Activated CD8-positive, alpha-beta memory T cell treated with anti-CD3 and anti-CD28 coated beads, Interleukin-2, amount 50 U/mL, for 1 hour (primary cell): Measurements from ENCODE around the gene ADSS1.

Experiments used
- DNase-seq: peaks from one replicate; pipeline ENCODE4 v3.0.0-alpha.2; 2020; ENCODE audit errors: extremely low read depth

Gene ADSS1

DNA sequence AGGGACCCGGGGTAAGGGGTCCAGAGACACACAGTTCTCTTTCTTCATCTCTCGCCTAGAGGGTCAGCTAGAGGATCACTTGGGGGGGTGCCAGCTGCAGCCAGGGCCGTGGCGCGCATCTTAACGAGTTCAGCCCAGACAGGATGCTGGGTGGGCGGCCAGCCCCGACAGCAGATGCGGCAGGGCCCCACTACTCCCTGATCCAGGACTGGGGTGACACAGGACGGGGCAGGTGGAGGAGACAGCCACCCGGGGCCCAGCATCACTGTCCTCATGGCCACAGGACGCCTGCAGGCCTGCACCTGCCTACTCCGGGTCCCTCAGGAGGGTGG is 58.7 kb downstream of the ADSS1 start:
- DNase-seq: no peak

DNA sequence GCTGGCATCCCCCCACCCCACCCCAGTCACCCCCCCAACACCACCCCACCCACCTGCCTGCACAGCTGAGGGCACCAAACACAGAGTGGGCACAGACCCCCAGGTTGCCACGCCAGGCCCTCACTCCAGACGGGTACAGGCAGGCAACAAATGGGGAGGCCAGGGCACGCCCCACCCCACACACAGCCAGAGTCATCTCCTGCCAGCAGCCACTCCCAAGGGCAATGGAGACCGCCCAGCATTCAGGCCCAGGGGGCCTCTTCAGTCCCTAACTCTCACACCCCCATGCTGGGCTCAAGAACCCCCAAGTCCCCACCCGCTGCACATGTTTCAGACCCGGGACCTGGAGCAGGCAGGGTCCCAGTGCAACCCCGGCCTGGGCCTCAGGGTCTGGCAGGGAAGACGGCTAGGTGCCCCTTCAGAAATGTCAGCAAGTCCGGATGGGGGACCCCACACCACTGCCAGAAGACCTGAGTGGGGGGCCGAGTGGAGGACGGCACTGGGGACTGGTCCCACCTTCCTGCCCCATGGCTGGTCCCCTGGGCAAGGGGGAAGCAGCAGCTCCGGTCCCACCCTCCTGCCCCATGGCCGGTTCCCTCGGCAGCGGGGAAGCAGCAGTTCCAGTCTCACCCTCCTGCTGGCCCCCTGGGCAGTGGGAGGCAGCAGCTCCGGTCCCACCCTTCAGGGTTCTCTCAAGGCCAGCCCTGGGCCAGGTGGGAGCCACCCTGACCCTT is 59.6 kb downstream of the ADSS1 start:
- DNase-seq: no peak

DNA sequence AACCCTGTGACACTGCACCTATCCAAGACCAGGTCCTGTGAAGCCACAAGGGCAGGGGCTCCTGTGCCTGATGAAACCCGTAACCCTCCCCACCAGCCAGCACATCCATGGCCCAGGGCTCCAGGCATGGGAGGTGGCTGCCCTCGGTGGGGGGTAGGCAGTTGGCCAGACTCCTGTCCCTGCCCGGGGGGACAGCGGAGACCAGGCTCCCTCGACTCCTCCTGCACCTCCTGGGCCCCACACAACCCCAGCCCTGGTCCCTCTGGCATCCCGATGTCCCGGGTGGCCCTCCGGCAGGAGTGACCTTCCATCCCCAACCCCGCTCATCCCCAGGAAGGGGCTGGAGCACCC is 60.2 kb downstream of the ADSS1 start:
- DNase-seq: no peak

DNA sequence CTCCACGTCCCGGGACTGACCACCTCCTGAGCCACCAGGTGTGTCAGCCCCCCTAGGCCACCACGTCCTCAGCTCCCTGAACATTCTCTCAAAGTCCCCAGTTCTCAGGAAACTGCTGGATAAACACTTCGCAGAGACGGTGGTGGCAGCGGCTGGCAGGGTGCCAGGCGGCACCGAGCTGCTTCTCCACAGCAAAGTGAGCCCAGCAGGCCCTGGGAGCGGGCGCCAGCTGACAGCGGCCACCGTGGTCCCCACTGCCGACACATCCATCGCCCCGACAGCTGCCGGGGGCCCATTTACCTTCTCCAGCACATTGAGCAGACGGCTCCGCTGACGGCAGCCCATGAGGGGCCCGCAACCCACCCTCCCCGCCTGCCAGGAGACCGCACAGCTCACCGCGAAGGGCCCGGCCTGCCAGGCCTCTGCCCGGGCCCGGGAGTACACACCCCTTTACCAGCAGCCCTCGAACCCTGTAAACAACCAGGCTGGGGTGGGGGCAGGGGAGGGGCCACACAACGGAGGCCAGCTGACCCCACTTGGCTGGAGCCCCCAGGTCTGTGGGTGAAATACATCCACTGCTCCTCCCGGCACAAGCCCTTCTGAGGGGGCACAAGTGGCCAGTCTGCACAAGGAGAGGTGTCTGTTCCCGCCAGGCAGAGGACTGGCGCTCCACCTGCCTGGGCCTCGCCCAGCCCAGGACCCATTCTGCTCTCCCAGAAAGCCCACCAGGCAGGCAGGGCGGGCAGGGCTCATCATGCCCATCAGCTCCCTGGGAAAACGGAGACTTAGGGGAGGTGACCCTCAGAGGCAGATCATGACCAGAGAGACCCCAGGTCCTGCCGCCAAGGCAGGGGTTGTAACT is 61.0 kb downstream of the ADSS1 start:
- no peak for DNase-seq

DNA sequence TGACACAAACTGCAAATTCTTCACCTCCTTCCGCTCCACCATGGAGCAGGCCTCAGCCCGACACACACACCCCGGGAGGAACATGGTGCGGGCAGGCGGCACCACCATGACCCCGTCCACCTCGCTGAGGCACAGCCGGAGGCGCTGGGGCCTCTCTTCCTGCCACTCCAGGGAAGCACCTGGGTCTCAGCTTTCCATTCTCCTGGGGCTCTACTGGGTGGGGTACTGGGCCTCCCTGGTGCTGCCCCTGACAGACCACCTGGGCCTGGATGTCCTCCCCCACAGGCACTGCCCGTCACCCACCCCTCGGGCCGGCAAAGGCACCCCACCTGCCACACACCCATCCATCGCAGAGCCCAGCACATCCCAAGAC is 61.7 kb downstream of the ADSS1 start:
- DNase-seq: no peak

DNA sequence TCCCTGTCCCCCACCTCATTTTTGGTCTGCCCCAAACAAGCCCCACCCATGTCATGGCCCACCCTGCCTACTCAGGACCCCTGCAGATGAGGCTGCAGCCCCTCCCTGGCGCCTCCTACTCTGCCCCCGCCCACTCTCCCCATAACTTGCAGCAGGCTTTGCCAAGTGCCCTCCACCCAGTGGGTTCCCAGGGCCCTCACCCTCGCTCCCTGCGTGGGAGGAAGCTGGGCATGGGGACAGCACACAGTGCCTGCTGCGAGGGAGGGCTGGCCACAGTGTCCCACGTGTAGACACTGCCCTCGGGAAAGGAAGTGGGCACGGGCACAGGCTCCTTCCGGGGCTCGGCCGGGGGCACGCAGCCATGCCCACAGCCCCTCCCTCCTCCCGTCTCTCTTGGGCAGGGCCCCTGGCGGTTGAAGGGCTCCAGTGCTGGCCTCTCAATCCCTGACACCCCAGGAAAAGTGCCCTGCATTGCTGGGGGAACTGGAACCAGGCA is 62.1 kb downstream of the ADSS1 start:
- no peak for DNase-seq

DNA sequence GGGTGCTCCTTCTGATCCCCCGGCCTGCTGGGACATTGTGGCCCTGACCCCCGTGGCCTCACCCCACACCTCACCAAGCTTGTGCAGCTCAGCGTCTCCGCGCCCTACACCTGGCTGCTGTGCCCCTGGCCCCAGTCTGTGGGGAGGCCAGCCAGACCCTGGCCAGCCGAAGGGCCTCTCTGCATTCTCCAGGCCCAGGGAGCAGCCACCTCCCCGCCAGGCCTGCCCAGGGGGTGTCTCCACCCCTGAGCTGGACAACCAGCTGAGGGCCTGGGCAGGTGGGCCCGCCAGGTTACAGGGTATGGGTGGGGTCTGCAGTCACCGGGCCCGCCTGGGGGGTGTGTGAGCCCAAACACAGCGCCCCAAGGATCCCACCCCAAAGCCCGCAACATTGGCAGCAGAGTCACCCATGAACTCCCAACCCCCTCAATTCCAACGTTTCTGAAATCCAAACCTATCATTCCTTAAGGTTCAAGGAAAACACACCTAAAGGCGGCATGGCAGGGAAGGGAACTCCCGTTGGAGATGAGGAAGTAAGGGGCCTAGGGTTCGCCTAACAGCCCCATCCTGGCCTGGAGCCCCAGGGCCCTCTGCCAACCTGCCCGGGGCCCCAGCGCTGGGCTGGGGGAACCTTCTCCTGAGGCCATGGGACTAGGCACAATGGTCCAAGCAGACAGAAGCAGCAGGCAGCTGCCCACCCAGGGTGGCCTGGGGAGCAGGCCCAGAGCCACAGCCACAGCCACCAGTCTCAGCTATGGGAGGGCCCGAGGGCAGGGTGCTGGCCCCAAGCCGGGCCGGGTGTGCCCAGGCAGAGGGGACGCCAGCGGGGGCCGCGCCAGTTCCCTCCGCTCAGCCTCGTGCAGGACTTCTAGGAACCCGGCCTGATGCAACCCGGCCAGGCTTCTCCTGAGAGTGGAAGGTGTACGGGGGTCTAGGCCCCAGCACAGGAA is 63.0 kb downstream of the ADSS1 start:
- DNase-seq: no peak

DNA sequence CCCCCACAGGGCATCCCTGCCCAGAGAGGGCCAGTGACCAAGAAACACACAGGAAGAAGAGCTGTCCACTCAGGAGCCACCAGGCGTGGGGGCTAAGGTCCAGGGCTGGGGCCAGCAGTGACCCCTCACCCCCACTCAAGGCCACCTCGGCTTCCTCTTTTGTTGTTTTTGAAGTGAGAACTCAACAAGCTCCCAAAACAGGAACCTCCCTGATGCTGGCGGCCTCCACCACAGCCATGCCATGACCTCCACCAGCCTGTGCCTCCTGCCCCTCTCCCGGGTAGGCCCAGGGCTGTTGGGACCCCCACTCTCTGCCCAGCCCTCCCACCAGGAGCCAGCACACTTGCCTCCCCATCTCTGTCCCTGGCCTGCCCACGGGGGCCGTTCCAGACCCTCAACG is 63.7 kb downstream of the ADSS1 start:
- DNase-seq: no peak

DNA sequence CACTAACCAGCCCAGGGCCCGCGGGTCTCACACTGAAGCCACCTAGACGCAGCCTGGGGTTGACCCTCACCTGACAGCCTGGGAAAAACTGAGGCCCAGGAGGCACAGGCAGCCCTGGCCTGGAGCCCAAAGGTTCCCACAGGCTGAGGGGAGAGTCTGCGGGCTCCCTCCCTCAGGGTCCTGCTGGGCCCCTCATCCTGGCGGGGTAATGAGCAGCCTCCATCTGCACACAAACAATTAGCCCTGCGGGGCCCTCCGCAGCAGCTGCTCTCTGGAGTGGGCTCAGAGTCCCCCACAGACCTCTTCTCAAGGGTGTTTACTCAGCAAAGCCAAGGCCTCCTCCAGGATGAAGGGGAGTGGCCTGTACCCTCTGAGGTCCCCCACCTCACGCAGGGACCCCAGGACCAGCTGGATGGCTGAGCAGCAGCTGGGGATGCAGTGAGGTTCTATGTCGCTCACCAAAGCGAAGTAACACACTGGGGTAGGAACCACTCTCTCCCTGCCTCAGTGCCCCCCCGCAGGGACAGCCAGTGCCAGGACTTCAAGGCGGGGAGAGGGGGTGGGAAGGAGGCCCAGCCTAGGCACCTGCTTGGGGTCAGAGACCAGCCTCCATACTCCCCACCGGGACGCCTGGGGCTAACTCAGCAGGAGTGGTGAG is 64.3 kb downstream of the ADSS1 start:
- DNase-seq: no peak

DNA sequence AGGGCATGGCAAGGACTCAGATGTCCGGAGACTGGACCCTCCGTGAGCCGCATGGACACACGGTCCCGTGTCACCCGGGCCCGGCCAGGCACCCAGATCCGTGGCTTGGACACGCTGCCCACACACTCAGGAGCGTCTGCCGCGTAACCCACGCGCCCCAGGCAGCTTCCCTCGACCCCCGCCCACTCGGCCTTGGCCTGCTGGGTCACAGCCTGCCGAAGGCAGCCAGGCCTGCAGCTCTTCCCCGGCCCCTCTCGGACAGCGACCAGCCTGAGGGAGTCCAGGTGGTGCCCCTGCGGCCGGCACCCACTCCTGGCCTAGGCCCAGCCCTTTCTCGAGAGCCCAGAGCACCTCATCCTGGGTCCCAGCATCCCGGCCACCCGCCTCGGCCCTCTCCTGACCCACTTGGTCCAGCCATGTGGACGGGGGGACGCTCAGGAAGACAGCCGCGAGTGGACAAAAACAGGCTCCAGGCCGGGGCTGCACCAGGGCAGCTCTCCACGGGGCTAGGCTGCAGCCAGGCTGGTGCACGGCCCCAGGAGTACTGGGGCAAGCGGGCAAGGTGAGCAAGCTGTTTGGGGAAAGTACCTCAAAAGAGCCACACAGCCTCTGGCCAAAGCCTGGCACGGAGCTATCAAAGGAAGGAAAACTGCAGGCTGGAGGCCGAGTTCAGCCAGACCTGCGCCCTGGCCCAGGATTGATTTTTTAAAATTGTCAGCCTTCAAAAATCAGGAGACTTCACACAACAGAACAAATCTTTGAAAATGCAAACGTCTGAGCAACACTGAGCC is 65.0 kb downstream of the ADSS1 start:
- no peak for DNase-seq

DNA sequence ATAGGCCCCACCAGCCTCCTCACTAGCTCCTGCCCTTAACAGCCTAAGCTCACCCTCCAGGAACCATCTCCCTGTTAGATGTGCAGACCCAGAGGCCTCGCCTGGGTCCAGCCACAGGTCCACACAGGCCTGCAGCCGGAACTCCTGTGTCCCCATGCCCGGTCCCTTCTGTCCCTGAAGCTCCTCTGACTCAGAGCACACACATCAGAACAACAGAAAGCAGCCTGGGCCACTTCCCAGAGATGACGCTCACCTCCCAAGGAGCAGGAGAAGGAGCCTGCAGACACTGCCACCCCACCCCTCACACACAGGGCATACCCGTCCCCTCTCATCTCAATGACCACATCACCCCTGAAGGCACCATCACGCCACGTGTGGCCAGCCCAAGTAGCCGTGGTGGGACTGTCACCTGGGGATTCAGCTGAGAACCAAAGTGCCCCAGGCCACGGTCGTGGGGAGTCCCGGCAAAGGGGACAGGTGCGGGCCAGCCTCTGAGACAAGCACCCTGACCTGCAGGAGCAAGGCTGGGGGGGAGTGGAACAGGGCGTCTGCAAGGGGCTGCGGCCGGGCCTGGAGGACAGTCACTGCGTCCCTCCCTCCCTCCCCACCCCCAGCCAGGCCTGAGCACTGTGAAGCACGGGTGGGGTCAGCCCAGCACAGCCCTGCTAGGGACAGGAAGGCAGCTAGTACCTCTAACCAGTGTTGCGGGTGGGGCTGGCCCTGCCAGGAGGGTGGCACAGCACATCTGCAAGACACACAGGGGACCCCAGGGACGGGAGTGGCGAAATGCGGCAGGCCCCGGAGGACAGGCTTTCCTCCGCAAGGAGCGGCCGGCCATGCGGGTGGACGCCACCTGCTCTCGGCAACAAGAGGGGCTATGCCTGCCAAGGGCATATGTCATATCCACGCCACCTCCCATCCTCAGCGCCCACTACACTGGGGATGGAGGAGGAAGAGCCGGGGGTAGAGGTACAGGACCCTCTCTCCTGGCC is 66.0 kb downstream of the ADSS1 start:
- DNase-seq: no peak

DNA sequence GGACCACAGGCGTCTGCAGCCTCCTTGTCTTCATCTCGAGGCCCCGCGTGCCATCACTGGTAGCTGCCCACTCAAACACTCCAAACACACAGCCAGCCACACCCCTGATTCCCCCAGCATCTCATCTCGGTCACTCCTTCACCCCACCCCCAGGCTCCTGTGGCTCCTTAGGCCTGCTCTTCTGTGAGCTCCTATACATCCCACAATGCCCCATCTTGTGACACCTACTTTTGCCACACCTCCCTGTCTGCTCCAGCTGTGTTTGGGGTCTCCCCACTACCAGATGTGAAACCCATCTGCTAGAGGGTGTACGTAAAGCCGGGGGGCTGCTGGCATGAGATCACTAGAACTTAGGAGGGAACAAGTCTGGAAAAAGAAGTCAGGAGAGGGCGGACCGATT is 67.4 kb downstream of the ADSS1 start:
- no peak for DNase-seq

DNA sequence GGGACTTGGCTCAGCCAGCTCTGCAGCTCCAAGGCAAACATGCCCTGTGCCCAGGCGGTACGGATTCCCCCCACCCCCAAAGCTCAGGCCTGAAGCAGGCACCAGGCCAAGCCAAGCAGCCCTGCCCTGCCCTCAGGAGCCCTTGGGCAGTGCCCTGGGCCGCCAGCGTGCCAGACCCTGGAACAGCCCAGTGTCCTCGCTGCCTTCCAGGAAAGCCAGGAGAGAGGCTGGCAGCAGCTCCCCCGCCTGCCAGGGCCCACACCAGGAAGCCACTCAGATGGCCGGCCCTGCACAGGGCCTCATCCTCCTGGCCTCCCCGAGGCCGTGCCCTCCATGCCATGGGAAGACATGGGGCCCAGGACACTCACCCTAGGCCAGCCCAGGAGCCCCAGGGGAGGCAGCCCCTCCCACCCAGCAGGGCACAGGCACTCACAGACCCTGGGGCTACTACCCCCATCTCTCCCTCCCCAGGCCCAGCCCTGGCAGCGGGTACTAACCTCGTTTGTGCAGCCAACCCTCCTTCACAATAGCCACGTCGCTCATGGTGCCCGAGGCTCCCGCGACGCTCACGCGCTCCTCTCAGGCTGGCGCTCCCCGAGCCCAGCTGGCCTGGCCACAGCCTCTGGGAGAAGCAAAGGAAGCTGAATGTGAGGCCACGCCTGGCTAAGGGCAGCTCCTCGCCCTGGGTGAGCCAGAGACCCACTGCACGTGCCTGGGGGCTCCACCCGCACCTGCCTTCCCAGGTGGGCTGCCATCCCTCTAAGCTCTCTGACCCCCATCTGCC is 68.3 kb downstream of the ADSS1 start:
- DNase-seq: no peak

DNA sequence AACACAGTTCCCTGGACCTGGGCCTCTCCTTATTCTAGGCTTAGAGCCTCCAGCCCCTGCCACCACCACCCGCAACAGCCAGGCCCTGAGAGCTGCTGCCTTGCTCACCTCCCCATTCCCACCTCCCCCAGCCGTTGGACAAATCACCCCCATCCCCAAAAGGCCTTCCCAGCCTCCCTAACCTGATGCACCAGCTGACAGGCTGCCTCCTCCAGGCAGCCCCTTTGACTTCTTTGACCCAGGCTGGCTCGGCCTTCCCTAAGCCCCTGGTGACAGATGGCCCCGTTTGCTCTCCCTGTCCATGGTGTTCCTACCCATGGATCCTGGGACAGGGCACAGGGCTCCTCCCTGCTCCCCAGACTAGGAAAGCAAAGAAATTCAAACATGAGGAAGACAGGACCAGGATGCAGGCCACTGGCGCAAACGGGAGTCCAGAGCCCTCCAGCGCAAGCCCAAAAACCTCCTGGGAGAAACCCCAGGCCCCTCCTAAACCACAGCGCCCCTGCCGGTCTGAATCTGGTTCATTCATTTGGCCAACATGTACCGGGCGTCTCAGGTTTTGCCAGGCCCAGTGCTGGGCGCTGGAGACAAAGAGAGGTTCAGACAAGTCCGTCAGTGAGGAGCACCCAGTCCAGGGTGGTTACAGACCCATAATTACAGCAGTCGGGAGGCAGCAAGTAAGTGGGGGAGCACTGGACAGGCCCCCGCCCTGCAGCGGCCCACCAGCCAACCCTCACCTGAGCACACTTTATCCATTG is 69.1 kb downstream of the ADSS1 start:
- no peak for DNase-seq

DNA sequence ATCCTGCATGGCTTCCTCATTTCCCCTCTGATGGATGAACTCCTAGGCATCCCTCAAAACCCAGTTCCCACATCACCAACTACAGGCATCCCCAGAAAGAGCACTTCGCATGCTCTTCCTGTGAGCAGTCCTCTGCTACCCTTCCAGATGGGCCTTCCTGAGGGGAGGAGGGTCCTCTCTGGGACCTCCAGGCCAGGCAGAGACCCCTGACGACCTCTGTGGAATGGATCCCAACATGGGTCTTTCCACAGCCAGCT is 69.6 kb downstream of the ADSS1 start:
- DNase-seq: no peak

DNA sequence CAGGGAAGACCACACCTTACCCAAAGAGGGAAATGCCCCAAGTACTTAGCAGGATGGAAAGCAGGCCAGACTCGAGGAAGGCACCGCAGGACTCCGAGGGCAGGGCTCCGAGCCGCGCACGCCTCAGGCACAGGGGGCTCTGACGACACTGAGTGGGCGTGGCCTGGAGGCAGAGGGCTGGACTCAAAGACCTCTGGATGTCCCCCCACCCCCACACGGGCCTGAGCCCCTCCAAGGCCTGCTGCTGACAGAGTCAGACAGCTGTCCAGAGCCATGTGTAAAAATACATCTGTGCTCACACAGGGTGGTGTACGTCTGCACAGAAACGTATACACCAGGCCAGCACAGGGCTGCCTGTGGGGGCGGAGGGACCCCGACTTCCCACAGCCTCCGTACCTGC is 70.1 kb downstream of the ADSS1 start:
- DNase-seq: no peak

DNA sequence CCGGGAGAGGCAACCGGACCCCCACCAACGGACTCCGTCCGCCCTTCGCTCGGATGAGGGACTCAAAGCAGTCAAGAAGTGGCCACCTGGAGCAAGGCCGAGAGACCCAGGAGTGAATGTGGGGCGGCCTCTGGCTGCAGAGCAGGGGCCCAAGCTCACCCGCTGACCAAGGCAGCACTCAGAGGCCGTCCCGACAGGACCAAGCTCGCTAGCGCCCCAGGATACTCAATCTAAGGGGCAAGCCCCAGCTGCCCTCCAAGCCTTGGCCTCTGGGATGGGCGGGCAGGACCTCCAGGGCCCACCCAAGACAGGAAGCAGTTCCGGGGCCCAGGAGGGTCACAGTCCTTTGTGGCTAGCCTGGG is 70.6 kb downstream of the ADSS1 start:
- DNase-seq: no peak

DNA sequence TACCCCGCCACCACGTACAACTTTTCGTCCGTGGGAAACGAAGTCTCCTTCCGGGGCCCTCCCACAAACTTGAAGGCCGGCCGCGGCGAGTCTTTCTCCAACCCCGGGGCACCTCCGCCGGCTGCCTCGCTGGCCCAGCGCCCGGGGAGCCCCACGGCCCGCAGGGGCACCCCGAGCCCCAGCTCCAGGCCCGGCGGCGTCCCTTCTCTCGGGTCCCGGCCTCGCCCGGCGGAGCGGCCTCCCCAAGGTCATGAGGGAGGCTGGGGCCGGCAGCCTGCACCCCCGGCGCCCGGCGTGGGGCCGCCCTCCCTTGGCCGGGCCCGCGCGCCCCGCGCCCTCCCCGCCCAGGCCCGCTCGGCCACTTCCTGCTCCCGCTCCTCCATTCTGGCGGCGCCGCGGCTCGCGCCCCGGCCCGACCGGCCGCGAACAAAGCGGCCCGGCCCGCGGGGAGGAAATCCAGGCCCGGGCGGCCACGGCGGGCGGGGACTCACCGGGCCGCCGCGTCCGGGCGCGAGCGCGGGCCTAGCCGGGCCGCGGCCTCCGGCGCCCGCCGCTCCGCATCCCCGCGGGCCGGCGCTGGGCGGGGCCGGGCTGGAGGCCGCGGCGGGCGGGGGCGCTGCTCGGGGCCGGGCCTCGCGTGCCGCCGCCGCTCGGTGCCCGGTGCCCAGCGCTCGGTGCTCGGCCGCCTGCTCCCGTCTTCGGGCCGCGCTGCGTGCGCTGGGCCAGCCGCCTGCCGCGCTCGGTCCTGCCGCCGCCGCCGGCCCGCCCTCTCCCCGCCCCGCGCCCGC is 71.2 kb downstream of the ADSS1 start, which contains the start of gene AKT1:
Gene AKT1 (minus strand): TSS at position 756 of the 788 bp plus-strand sequence. CDS start 3,105 bp downstream, outside the sequence.
- no peak for DNase-seq
